Right renal cortex interstitium (tissue), 3 donors: ENCODE results near the gene TCEAL3. TPM values are rescaled to one million over a fixed set of nuclear protein-coding genes. Genes with fewer than 3 reads are reported as not detected.
"Not testable (repeated sequence)": the region's sequence is repeated elsewhere in the genome, so short reads cannot be mapped to it uniquely, and the experiment has no call there.

ENCODE experiments used
- DNase-seq, 3 donors: peaks; one replicate each; pipeline ENCODE4 v3.0.0-alpha.2; 2013; ENCODE audit warnings: low read depth in 3 of 3, low spot score in 2 of 3
- polyA plus RNA-seq, 3 donors: library from polyadenylated mRNA; unstranded; fragments of 120-200 nt; gene quantifications; one replicate each; pipeline ENCODE4 v1.2.1, GENCODE V29; 2013; ENCODE audit not compliant: insufficient read length in 3 of 3

Gene TCEAL3
- polyA plus RNA-seq, 3 donors = 35.3 to 41.6 (median 37.5) TPM

DNA sequence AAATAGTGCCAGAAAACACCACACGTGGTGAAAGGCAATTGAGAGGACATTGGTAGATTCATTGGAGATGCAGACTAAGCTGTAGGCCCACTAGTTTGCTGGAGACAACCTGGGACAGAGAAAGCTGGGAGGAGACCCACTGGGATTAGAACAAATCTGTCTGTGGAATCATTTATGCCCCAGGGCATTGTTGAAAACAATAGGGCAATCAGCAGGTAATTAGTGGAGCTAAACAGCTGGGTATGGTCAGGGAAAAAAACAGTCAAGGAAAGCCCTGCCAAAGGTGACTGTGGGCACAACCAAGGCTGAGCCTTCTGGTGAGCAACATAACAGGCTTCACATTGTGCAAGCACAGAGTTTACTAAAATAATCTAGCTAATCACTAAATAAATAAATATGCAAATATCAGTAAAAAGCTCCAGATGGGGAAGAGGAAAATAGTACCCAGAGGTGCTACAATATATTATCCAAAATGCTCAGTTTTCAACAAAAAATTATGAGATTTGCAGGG lies 9.0 kb downstream of the TCEAL3 start:
- DNase-seq = no peak

DNA sequence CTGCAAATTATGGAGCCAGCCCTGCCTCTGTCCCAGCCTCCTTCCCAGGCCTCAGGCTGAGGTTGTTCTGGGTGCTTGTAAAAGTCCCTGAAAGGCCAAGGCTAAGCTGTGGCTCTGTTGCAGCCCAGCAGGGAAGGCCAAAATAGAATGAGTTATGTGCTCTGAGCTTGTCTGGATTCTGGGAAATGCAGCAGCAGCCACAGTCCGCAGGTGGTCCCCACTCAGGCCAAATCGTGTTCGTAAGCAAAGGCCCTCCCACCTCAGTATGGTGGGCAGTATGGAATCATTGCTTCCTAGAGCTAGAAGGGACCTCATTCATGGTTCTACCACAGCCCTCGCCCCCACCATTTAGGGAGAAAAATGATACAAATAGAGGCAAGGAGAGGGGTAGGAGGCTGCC lies 16.3 kb downstream of the TCEAL3 start:
- no peak for DNase-seq

DNA sequence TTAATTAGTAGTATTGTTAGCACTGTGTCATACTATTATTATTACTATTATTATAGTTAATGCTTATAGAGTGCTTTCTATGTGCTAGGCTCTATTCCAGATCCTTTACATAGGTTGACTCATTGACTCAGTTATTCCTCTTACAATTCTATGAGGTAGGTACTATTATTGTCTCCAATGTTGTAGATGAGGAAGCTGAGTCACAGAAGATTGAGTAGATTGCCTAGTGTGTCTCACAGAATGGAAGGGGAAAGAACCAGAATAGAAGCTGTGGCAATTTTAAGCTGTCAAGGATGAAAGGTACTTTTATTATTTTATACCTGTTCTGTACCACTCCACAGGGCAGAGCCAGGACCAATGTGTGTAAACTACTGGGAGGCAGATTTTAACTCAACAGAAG lies 19.1 kb downstream of the TCEAL3 start:
- DNase-seq = no peak

DNA sequence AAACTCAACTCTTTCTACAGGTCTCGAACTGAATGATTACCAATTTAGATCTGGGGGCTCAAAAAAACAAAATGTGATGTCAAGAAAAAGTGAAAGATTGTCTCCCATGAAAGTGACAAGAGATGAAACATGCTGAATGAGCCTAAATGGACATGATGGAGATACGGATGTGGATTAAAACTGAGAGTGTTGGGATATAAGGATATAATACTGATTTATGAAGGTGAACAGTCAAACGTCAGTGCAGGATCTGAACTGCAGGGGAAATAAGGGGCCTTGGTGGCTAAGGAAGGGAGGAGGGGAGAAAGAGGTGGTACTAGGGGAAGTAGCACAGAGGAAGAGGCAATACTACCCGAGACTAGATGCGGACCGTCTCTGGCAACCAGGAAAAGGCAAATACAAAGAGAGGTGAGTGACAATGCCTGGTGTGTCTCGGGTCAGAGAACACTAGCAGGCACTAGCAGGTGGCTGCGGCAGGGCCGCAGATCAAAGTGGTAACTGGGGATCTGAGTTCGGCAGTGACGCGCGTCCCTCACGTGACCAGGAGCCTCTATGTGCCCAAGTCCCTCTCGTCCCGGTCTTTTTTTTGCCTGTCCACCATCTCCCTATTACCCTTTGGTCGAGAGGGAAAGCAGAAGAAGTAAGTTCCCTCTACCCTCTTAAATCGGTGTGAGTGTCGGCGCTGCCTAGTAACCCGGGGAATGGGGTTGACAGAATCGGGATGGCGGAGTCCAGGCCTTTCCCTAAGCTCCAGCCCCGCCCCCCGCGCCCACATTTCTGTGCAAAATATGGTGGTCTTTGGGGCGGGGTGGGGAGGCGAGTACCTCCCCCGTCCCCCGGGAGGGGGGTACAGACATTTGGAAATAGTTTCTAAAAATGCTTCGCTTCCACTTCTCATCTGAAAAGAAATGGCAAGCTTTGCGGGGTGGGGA lies 20.9 kb downstream of the TCEAL3 start, which contains the start of gene TCEAL1:
TSS of gene TCEAL1 (plus strand) at position 590 of the 932 bp plus-strand sequence. CDS start 942 bp downstream, outside the sequence.
- peak in 2 of 3 donors; percentile 49 to 58 for DNase-seq

DNA sequence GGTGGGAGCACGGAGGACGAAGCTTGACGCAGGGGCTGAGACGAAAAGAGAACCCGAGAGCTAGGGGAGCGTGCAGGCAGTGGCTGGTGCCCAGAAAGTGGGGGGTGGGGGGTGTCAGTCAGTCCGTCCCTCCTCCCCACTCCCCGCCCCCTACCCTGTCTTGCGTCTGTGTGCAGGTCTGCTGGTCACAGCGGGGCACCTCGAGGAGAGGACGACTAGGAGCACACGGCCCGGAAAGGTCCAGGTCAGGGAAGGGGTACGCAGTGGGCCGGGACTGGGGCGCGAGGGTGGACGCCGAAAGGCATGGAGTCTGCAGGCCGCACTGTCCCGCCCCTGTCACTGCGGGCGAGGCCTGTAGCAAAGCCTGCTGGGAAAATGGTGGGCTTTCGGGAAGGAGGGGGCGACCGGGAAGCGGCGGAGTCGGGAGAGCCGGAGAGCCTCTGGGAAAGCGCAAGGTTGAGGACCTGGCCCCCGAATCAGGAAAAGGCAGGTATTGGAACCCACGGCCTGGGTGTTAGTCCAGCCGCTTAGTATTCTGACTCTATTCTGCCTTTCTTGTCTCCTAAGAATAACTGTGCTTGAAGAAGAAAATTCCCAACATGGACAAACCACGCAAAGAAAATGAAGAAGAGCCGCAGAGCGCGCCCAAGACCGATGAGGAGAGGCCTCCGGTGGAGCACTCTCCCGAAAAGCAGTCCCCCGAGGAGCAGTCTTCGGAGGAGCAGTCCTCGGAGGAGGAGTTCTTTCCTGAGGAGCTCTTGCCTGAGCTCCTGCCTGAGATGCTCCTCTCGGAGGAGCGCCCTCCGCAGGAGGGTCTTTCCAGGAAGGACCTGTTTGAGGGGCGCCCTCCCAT lies 21.8 kb downstream of the TCEAL3 start:
- peak in 2 of 3 donors; percentile 53 to 61 for DNase-seq

DNA sequence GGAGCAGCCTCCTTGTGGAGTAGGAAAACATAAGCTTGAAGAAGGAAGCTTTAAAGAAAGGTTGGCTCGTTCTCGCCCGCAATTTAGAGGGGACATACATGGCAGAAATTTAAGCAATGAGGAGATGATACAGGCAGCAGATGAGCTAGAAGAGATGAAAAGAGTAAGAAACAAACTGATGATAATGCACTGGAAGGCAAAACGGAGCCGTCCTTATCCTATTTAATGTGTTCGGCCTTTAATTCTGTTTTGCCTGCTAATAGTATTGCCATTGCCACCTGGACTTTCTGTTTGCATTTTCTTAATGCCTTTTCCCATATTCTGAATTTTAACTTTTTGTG lies 22.4 kb downstream of the TCEAL3 start:
- DNase-seq = no peak

DNA sequence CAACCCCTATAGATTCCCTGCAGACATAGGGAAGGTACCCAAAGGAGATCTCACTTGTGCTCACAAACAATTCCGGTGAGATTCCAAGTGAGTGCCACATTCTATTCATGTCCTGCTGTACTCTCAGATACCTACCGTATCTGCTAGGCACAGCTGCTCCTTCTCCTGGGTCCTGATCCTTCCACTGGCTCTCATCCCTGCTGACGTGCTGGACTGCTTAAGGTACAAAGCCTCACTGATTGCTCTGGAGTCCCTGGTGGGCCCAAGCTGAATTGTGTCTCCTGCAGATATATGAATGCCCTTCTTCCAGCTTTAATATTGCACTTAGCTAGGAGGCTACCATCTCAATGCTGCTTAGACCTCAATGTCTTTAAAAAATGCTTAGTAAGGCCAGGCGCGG lies 23.4 kb downstream of the TCEAL3 start:
- no peak for DNase-seq

DNA sequence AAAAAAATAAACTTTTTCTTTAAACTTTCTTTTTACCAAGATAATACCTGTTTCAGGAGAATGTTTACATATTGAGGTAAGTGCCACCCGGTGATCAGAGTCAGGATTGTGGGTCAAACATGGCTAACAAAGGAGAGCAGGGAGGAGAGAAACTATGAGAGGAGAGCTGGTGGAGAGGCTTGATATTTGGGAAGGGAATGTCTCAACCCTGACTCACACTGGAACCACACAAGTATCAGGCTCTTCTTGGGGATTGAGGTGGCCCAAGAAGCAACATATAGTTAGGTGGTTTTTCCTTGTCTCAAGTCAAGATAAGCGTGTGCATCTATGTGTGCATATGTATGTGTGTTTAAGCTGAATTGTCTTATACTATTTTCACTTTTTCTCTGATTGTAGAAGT lies 27.7 kb downstream of the TCEAL3 start:
- DNase-seq = no peak

DNA sequence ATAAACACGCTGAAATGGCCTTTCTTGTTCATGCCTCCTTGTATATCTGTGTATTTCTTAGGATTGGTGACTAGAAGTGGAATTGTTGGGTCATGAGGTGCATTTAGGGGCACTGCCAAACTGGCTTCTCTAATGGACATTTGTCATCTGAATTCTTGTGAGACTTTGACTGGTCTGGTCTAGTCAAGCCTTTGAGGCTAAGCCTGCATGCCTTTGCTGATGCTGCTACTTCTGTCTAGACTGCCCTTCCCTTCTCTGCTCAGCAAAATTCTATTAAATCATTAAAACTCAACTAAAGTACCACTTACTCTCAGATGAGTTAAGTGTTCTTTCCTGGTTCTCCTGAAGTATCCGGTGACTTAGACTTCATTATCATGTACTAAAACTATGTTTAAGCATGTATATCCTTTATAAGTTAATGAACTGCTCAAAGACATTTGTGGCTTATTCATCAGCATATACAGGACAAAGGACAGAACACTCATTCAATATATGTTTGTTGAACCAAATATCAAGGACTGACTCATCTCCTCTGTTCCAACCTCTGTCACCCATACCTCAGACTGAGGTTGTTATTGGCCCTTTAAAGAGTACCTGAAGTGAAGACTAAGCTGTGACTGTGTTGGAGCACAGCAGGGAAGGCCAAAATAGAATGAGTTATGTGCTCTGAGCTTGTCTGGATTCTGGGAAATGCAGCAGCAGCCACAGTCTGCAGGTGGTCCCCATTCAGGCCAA lies 30.0 kb downstream of the TCEAL3 start:
- DNase-seq = no peak

DNA sequence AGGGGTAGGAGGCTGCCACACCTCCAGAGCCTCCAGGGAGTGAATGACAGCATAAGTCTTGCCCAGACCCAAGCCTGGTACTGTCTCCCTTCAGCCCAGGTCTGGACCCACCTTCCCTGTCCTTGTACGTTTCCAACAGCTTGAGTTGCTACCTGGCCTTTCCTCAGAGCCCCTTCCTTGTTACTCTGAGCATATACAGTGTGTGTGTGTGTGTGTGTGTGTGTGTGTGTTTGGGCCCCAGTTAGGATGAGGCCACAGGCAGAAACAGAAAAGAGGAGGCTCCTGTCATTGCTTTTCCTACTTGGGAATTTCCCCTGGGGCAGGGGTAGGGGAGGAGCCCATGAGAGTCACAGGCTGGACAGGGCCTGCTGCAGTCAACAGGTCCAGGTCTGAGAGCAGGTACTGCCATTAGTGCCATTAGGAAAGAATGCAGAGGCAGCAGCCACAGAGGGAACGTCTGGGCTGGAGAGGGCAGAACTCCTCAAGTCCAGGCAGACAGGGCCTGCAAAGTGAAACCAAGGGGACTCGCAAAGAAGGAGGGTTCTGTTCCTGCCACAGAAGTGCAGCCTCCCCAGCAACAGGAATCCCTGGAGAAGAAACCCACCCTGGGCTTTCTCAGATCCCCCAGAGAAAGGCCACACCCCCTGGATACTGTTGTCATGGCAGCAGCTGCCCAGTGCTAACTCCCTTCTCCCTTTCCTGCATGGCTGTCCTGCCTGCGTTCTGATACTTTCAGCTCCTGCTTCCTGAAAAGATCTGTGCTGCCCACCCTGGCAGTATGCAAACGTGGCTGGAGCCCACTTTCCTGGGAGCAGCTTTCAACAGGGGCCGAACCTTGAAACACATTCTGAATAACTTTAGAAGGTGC lies 30.9 kb downstream of the TCEAL3 start:
- DNase-seq = not testable (repeated sequence)

DNA sequence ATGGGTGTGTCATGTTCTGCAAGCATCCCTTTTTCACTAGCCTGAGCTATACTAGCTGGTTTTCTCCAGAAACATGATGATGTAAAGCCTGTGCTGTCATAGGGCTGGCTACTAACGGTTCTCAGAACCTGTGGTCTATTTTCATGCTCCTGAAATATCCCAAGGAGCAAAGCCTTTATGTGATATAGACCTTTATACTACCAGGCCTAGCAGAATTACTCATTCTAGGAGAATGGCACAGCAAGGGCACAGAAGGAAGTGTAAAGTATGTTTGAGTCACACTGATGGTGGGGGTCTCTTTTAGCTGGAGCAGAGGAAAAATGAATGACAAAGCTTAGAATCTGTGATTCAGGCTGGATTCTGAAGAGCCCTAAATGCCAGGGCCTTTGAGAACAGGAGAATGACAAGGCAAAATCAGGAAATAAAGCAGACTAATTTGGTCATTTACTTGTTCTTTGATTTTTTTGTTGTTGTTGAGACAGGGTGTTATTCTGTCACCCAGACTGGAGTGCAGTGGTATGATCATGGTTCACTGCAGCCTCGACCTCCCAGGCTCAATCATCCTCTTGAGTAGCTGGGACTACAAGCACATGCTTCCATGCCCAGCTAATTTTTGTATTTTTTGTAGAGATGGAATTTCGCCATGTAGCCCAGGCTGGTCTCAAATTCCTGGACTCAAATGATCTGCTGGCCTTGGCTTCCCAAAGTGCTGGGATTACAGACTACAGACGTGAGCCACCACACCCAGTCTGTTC lies 32.8 kb downstream of the TCEAL3 start:
- DNase-seq = no peak

DNA sequence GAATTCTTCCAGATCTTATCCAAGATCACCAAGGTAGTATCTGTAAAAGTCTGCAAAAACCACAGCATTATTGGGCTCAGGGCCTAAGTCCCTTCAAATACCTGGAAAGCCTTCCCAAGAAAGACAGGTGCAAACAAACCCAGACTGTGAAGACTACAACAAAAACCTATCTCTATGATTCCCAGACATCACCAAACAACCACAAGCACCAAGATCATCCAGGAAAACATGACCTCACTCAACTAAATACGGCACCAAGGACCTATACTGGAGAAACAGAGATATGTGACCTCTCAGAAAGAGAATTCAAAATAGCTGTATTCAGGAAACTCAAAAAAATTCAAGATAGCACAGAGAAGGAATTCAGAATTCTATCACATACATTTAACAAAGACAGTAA lies 36.4 kb downstream of the TCEAL3 start:
- no peak for DNase-seq

DNA sequence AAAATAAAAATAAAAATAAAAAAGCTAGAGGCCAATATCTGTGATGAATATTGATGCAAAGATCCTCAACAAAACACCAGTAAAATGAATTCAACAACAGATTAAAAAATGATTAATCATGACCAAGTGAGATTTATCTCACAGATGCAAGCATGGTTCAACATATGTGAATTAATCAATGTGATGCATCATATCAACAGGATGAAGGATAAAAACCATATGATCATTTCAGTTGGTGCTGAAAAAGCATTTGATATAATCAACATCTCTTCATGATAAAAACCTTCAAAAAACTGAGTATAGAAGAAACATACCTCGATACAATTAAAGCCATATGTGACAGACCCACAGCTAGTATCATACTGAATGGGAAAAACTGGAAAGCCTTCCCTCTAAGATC lies 39.9 kb downstream of the TCEAL3 start:
- DNase-seq = no peak

DNA sequence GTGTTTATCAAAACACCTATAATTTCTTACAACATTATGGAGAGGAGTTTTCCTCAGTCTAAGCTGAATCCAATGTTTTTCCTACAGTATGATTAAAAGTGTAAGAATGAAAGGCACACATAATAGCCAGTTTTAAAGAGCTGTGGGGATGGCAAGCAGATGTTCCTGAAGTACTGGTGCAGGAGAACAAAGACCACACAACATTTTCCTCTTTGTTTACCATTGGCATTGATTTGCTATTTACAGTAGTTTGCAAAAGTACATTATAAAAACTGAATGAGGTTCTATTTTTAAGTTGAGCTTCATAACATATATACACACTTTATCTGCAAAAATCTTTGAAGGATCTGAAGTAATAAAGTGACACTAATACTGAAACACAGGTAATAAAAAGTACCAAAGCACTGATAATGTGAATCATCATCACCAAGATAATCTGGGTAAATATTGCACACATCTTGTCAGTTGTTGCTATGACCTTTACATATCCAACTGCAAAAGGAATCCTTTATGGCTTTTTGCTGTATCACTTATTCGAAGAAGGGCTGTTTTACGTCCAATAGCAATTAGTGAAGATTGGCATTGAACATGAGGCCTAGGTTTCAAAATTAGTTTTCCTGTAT lies 43.5 kb downstream of the TCEAL3 start:
- DNase-seq = no peak

DNA sequence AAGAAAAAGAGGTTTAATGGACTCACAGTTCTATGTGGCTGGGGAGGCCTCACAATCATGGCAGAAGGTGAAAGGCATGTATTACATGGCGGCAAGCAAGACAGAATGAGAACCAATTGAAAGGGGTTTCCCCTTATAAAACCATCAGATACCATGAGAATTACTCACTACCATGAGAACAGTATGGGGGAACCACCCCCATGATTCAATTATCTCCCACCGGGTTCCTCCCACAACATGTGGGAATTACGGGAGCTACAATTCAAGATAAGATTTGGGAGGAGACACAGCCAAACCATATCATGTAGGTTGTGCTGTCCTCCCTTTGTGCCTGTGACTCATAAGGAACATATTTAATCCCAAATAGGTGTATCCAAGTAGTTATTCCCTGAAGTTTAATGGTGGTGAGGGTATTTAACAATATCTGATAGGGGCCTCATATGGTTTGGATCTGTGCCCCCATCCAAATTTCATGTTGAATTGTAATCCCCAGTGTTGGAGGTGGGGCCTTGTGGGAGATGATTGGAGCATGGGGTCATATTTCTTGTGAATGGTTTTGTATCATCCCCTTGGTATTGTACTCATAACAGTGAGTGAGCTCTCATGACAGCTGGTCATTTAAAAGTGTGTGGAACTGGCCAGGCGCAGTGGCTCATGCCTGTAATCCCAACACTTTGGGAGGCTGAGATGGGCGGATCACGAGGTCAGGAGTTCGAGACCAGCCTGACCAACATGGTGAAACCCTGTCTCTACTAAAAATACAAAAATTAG lies 47.7 kb downstream of the TCEAL3 start:
- not testable (repeated sequence) for DNase-seq

DNA sequence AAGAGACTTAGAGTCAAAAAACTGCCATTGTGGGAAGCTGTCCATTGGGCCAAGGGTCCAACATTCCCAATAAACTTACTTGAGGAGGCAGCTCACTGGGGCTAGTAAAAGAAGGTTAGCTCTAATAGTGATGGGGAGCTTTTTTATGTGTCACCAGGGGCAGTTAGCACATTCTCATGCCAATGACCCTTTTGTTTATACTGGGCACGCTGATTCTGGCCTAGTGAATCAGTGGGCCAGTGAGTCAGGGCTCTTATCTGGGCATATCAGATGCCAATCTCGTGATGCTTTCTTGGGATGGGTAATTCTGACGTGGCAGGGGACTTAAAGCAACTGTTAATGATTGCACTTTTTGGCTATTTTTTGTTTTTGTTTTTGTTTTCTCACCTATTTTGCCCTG lies 48.9 kb downstream of the TCEAL3 start:
- DNase-seq = no peak

DNA sequence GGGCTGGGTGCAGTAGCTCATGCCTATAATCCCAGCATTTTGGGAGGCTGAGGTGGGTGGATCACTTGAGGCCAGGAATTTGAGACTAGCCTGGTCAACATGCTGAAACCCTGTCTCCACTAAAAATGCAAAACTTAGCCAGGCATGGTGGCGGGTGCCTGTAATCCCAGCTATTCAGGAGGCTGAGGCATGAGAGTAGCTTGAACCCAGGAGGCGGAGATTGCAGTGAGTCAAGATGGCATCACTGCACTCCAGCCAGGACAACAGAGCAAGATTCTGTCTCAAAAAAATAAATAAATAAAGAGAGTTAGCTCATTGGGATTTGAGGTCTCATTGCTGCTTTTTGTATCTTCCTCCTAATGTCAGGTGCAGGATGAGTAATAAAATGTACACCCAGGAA lies 49.3 kb downstream of the TCEAL3 start:
- DNase-seq = not testable (repeated sequence)
